Activated effector memory CD4-positive, alpha-beta T cell treated with Interleukin-2 at 50 U/mL for 16 hours (primary cell): ENCODE data around the gene C11orf98.
"Not testable (repeated sequence)": the region's sequence is repeated elsewhere in the genome, so short reads cannot be mapped to it uniquely, and the experiment has no call there.

ENCODE experiments used
- DNase-seq: peaks from one replicate; pipeline ENCODE4 v3.0.0-alpha.2; 2020

C11orf98 gene

DNA sequence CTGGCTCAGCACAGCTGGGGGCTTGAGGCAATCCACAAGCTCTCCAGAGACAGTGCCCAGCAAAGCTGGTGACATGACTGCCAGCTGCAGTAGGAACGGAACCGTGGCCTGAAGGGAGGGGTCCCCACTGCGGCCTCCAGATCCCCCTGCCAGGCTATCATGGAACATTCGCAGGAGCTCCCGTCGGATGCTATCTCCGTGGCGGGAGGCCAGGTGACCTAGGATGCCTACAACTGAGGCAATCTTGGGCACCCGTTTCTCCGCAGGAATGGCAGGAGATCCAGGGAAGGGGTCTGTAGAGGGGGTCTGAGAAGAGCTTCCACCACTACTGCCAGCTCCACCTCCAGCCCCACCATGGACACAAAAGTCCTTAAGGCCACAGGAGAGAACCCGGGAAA, 16.0 kb downstream of the C11orf98 start:
- DNase-seq: no peak

DNA sequence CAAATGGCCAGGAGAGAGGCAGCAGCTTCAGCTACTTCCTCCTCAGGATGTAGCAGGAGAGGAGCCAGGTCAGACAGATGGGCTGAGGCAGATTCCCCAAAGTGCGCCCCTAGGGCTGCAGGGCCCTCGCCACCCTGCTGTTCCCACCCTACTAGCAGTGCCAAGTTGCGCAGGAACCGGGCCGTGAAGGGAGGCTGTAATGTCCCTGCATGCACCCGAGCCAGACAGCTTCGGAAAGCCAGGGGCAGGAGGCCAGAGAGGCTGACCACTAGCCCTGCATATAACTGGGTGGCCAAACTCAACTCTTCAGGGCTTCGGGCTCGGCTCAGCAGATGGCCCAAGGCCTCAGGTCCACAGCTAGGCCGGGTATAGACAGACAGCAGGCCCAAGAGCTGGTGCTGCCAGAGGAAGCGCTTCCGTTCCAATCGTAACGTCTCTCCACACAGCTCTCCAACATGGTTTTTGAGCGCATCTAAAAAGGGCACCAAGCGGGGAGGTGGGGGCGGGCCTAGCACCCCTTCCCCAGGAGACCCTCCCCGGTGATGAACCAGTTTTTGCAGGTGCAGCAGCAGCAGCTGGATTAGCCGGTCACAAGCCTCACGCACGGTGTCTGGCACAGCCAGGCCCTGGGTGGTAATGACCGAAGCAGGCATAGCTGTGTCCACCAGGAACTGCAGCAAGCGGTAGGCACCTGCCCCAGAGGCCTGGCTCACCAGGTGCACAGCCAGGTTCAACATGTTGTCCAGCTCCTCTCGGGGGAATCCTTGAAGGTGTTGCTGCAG, 16.6 kb downstream of the C11orf98 start:
- no peak for DNase-seq

DNA sequence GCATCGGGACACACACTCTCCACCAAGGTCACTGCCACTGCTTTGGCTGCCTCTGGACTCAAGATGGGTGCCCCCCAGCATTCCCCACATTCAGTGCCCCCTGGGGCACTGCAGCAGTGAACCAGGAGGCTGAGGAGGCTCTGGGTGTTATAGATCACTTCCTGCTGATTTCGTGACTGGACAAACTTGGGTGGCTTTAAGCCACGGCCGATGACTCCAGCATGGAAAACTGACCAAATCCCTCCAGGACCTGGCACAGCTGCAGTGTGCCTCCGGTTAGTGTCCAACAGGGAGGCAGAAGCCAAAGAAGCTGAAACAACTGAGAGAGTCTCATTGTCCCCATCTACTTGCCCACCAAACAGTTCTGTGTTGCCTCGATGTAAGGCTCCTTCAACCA, 17.4 kb downstream of the C11orf98 start:
- DNase-seq: no peak

DNA sequence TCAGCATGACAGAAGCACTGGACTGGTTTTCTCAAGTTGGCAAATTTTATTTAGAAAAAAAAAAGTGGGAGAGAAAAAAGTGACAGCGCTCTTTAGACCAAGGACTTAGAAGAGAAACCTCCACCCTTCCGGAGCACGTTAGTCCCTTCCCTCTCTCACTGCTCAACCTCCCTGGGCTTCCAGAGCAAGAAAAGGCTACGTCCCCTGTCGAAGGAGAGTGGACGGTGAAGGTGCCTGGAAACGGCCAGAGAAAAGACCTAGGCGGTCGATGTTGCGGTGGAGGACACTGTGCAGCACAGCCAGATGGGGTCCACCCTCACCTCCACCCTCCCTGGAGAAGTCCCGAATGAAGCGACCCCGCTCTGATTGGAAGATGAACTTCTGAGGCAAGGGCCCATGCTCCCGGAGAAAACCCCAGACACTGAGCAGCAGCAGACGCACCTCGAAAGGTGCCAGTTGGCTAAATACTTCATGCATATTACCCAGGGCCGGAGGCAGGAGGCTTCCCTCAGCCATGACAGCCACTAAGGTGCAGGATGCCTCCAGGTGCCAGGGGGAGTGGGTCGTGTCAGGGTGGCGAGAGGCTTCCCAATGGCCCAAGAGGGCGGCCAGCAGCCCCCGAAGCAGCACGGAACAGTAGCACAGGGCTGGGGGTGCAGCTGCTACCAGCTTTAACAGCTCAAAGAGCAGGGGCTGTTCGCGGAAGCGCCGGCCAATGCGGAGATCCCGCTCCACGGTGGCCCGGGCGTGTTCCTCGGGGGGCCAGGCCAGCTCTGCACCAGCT, 18.0 kb downstream of the C11orf98 start:
- DNase-seq: no peak

DNA sequence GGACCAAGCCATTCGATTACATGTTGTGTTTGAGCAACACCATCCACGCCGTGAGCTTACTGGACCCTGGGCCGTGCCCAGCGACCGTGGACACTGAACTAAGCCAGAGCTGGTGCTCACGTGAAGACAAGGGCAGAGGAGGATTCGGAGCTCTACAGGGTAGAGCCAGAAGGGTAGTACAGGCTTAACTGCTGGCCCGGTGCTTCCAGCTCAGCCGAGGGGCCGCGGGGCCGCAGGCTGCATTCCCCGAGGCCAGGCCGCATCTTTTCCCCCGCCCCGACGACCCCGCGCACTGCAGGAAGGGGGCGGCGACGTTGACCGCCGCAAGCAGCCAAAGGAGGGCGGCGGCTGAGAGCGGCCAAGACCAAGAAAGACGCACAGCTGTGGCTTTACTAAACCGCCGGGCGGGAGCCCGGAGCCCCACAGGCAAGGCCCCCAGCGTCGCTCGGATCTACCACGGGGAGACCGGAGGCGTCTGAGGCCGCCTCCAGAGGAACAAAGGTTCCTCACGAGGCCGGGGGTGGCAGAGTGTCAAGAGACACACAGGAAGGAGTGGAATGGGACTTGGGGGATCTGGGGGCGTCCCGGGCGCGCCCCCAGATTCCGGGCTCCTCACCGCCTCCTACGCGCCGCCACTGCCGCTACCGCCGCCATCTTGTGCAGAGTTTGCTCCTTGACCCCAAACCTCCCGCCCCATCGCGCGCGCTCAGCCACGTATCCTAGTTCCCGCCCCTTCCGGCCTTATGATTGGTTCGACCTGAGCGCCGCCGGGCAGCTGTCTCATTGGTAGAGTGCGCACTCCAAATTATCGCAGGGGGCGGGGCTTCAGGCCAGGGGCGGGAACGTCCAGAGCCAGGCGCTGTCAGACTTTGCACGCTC, 18.8 kb downstream of the C11orf98 start, which contains the start of gene GANAB:
Gene GANAB, minus strand, starts transcription at position 668 of the 879 bp plus-strand sequence. Its CDS starts 14 bp downstream, at position 654.
- DNase-seq: peak; percentile 98

DNA sequence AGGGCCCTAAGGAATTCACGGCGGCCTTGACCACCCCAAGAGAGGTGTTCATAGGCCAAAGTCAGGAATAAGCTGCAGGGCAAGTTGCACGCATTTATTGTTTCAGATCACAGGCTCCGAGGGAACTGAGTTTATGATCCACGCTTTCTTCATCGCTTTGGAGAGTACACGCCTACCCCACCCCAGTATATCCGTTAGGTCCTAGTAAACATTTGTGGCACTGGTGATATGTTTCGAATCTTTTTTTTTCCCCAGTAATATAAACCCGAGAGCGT, 19.4 kb downstream of the C11orf98 start:
- no peak for DNase-seq

DNA sequence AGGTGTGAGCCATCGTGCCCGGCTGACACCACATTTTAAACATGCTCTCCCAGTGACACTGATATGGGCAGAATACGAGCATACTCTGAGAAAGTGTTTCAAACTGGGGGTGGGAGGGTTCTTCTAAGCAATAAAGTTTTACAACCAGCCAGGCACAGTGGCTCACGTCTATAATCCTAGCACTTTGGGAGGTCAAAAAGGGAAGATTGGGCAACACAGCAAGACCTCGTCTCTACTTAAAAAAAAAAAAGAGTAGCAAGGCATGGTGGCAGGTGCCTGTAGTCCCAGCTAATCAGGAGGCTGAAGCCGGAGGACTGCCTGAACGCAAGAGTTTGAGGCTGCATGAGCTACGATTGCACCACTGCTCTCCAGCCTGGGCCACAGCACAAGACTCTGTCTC, 20.8 kb downstream of the C11orf98 start:
- DNase-seq: no peak

DNA sequence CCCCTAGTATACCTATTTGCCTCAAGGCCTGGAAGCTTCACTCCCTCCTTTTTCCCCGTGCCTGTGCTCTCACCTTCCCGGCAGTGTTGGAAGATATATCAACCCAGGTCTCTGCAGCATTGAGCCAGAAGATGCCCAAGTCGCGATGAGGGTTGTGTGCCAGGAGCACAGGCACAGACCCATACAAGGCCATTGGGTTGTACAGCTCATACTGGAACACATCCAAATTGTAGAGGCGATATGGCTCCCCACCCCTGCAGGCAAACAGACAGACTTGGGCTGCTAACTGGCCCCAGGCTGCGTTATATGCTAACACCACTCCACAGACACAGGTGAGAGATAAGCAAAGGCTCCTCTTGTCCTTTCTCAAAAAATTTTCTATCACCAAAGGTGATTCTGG, 32.5 kb downstream of the C11orf98 start:
- DNase-seq: no peak

DNA sequence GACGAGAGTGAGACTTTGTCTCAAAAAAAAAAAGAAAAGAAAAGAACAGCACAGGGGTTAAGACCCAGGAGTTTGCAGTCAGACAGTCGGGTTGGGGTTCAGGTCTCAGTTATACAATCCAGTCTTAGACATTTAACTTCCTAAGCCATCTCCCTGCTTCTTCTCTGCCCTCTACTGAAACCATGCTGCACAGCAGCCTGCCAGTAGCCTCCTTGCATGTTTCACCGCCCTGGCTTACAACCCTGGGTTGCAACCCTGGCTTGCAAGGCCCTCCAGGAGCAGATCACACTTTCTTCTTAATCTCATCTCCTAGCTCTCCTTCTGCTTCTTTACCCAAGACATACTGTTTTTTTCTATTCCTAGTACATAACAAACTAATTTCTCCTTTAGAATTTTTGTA, 37.3 kb downstream of the C11orf98 start:
- DNase-seq: no peak

DNA sequence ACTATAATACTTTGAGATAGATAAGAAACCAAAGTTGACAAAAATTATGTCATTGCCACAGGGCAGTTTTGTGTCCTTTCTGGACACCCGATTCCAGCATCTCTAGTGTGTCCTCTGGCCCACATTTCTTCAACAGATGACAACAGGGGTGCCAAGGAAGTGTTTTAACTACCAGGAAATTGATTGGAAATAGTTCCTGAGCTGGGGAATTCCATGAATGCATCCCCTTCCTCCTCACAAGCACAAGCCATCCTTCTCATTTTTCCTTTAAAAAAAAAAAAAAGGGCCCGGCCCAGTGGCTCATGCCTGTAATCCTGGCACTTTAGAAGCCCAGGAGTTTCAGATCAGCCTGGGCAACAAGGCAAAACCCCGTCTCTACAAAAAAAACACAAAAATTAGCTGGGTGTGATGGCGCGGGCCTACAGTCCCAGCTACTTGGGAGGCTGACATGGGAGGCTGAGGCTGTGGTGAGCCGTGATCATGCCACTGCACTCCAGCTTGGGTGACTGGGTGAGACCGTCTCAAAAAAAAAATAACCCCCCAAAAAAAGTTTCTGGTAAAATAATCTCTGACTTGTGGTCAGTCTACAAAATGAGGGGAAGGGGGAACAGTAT, 42.4 kb downstream of the C11orf98 start:
- DNase-seq: no peak

DNA sequence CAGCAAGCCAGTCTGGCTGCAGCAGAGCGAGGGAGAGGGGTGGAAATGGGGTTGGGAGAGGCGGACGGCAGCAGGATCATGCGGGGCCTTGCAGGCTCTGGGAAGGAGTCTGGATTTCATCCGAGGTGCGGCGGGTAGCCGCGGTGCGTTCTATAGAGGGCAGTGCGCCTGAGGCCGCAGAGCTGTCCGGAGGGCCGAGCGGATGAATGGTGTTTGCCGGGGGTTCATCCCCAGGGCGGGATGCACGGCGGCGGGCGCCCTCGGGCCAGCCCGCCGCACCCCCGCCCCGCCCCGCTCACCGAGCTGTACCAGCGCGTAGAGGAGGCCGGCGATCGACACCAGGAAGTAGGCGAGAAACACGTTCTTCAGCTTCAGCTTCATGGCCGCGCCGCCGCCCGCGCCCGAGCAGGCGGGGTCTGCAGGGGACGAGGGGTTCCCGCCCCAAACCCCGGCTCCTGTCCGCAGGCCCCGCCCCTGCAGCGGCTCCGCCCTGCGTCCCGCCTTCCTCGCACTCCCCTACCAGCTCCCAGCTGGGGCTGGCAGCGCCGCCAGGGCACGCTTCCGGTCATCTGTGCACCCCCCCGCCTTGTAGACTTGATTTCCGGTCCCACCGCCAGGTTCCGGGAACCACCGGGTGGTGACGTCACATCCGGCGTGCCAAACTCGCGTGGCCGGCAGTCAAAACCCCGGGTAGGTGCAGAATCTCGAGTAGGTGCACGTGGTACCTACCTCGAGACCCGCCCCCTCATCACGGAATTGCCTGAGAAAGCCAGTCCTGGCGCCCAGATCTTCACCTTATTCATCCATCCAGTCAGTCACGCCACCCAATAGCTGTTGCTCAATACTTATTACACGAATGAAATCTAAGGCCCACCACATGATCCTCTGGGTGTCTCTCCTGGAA, 43.2 kb downstream of the C11orf98 start, which contains the start of gene B3GAT3:
Gene B3GAT3, minus strand, starts transcription at position 420 of the 904 bp plus-strand sequence. Its CDS starts 39 bp downstream, at position 381.
- peak; percentile 94 for DNase-seq

DNA sequence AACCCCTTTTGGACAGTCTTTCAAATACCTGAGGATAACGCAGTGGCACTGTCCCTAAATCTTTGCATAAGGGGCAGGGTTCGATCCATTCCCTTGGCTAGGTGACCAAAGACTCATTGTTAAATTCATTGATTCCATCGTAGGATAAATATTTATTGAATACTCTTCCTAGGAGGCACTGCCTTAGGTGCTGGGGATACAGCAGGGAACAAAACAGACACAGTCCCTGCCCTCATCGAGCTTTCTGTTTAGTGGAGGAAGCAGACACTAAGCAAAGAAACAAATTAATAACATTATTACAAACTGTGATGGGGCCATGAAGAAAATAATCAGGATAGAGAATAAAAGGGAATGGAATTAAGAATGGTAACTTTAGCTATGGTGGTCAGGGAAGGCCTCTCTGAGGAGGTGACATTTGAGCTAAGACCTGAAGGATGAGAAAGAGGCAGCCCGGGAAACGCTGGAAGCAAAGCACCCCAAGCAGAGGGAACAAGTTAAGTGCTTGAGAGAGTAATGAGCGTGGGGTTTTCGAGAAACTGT, 43.9 kb downstream of the C11orf98 start:
- DNase-seq: no peak

DNA sequence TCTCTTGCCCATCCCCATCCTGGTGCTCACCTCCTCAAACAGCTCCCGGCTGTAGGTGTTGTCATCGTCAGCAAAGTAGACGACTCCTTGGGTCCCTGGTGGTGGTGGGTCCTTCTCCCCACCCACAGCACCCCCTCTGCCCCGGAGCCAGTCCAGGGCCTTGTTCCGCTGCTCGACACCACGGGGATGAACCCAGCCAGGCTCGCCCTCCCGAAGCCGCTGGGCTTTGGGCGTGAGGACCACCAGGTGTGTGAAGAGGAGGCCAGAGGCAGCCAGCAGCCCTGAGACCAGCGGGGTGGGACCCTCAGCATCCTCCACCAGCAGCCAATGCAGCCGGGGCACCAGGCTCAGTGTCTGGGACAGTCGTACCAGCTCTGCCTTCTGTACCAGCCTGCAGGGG, 48.1 kb downstream of the C11orf98 start:
- not testable (repeated sequence) for DNase-seq

DNA sequence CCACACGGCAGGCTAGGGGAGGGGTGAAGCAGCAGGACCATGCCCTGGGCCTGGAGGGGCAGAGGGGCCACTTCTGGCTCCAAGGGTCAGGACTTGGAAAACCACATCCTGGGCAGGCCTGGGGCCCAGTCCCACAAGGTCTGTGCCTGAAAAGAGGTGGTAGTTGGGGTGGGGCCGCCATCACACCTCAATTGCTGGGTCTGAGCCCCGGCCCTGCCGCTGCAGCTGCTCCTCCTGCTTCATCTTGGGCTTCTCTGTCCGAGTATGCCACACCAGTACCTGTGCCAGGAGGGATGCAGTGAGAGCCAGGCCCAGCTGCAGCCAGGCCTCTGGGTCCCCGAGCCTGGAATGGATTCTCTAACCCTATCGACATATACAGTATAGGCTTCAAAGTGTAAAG, 49.5 kb downstream of the C11orf98 start:
- no peak for DNase-seq

DNA sequence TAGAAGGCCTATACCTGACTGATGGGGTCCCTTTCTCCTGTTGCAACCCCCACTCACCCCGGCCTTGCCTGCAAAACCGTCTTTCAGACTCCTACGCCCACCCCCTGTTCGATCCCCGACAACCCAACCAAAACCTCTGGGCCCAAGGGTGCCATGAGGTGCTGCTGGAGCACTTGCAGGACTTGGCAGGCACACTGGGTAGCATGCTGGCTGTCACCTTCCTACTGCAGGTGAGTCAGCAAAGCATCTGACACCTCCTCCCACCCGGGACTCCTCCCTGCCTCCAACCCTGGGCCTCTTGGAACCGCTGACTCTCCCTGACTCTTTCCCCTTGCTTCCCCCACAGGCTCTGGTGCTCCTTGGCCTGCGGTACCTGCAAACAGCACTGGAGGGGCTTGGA, 50.7 kb downstream of the C11orf98 start:
- DNase-seq: no peak

DNA sequence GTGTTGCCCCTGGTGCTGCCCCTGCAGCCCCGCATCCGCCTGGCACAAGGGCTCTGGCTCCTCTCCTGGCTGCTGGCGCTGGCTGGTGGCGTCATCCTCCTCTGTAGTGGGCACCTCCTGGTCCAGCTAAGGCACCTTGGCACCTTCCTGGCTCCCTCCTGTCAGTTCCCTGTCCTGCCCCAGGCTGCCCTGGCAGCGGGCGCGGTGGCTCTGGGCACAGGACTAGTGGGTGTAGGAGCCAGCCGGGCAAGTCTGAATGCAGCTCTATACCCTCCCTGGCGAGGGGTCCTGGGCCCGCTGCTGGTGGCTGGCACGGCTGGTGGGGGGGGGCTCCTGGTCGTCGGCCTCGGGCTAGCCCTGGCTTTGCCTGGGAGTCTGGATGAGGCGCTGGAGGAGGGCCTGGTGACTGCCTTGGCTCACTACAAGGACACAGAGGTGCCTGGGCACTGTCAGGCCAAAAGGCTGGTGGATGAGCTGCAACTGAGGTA, 51.7 kb downstream of the C11orf98 start:
- no peak for DNase-seq
